Neutrophil (primary cell): ENCODE data around the gene AOPEP.

Experiments
- H3K27ac ChIP-seq: fragments of 200-600 bp; sonication (generic); 2 replicates; pipeline ENCODE4 v1.5.1; 2016; ENCODE audit warnings: mild to moderate bottlenecking, moderate library complexity
- H3K27me3 ChIP-seq: fragments of 200-600 bp; sonication (generic); 2 replicates; pipeline ENCODE4 v1.6.0; 2016; ENCODE audit warnings: mild to moderate bottlenecking
- H3K36me3 ChIP-seq: fragments of 200-600 bp; sonication (generic); 2 replicates; pipeline ENCODE4 v1.5.1; 2017
- H3K4me1 ChIP-seq, 2 experiments: fragments of 200-600 bp in 1 of 2; sonication (generic) in 1 of 2; 1 replicate in 1 of 2; 2 replicates in 1 of 2; pipeline versions ENCODE4 v1.5.1 to v1.6.1; 2013 to 2016; ENCODE audit warnings: low read depth in 1 of 2, low read length in 1 of 2, mild to moderate bottlenecking in 1 of 2, moderate library complexity in 1 of 2; ENCODE audit not compliant: control insufficient read depth in 1 of 2, insufficient read depth in 1 of 2
- H3K4me3 ChIP-seq, 2 experiments: fragments of 200-600 bp in 1 of 2; sonication (generic) in 1 of 2; 1 replicate in 1 of 2; 2 replicates in 1 of 2; pipeline ENCODE4 v1.5.1; 2013 to 2016; ENCODE audit warnings: low read depth in 1 of 2, low read length in 1 of 2, mild to moderate bottlenecking in 1 of 2, moderate library complexity in 1 of 2
- H3K9me3 ChIP-seq: fragments of 200-600 bp; sonication (generic); 2 replicates; pipeline ENCODE4 v1.5.1; 2016
- CTCF ChIP-seq: fragments of 200-600 bp; sonication (generic); IDR thresholded peaks from 2 replicates; pipeline ENCODE4 v1.5.1; 2016; ENCODE audit warnings: antibody characterized with exemption

AOPEP gene

GRCh38 chr9:94802251-94802650 is 75.8 kb downstream of the AOPEP start:
- H3K9me3 ChIP-seq = no peaks in the 10 kb centered on the region
- TF ChIP-seq CTCF = no peak
- peaks cover 0 to 4% of the 10 kb centered on the region in 2 experiments for H3K4me1 ChIP-seq
- H3K4me3 ChIP-seq = no peak overlapping the region
- H3K36me3 ChIP-seq = peaks cover 11% of the 10 kb centered on the region
- H3K27ac ChIP-seq = no peak overlapping the region
- H3K27me3 ChIP-seq = no peaks in the 10 kb centered on the region

- H3K36me3 ChIP-seq = peaks cover 11% of the 10 kb centered on the region
- no peaks in the 10 kb centered on the region for H3K9me3 ChIP-seq
- TF ChIP-seq CTCF = no peak
- H3K4me1 ChIP-seq = peaks cover 0 to 4% of the 10 kb centered on the region in 2 experiments
- H3K27ac ChIP-seq = no peak overlapping the region
- H3K4me3 ChIP-seq = no peak overlapping the region
- H3K27me3 ChIP-seq = no peaks in the 10 kb centered on the region
Observed at GRCh38 chr9:94802793-94803192, 76.3 kb downstream of the AOPEP start.

DNA sequence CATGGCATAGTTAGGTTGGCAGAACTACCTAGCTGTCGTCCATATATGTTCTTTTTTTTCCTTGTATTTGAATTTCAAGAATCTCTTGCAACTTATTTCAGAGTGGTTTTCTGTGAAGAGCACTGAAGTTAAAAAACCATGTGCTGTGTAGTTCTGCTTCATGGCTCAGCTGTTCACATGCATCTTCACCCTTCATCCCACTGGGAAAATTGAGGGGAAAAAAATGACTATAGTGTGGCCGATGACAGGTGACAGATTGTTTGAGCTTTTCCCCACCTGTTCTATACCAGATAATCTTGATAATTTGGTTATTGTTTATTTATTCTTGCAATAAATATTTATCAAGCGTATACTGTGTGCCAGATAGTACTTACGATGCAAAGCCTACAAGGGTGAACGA is 77.8 kb downstream of the AOPEP start:
- no peaks in the 10 kb centered on the region for H3K9me3 ChIP-seq
- peaks cover 11% of the 10 kb centered on the region for H3K36me3 ChIP-seq
- no peak for TF ChIP-seq CTCF
- no peak overlapping the region for H3K27ac ChIP-seq
- no peak overlapping the region for H3K4me3 ChIP-seq
- no peaks in the 10 kb centered on the region for H3K27me3 ChIP-seq
- peaks cover 0 to 4% of the 10 kb centered on the region in 2 experiments for H3K4me1 ChIP-seq

DNA sequence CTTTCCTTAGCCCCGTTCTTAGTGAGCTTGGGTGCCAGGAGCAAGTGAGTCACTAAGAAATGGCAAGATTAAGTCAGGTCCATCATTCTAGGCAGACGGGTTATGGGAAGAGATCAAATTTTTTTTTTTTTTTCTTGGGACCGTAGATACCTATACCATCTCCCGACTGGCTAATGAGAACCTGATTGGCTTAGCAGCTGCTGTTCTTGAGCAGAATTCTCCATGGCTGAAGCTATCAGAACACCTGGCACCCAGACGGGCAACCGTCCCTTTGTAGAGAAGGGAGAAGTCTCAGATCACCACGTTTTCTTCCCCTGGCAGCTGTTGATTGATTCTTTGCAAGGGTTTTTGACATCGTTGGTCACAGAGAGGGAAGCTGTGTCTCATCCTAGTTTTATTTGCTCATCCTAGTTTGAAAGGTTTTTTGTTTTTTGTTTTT is 78.6 kb downstream of the AOPEP start:
- TF ChIP-seq CTCF = no peak
- no peaks in the 10 kb centered on the region for H3K9me3 ChIP-seq
- H3K4me3 ChIP-seq = no peak overlapping the region
- H3K4me1 ChIP-seq = peaks cover 0 to 4% of the 10 kb centered on the region in 2 experiments
- H3K27ac ChIP-seq = no peak overlapping the region
- peaks cover 11% of the 10 kb centered on the region for H3K36me3 ChIP-seq
- H3K27me3 ChIP-seq = no peaks in the 10 kb centered on the region

DNA sequence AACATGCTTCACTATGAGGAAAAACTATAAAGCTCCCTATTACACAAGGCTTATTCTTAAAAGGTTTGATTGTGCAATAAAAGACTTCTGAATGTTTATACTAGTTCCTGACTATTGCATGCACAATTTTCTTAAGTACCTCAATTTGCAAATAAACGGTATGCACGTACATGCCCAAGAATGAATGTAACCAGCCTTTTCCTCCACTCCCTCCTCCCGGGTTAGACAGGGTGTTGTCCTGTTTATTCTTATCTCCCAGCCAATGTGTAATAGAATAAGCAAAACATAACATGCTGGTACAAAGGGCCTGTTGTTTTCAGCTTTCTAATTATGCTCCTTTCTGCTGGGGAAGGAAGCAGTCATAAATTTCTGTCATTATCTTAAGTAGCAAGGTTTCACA is 79.1 kb downstream of the AOPEP start:
- Histone ChIP-seq H3K27me3 (no peaks in the 10 kb centered on the region), H3K4me1 (peaks cover 0 to 4% of the 10 kb centered on the region in 2 experiments), H3K4me3 (no peak overlapping the region), H3K9me3 (no peaks in the 10 kb centered on the region), H3K36me3 (peaks cover 10% of the 10 kb centered on the region), H3K27ac (no peak overlapping the region)
- no peak for TF ChIP-seq CTCF
